ENCODE measurements around the gene TBL3. TPM values are rescaled to one million over a fixed set of nuclear protein-coding genes. Genes with fewer than 3 reads are reported as not detected.

Gene TBL3
- total RNA-seq, 1 donor from 2014 or later, result 30.8 TPM

DNA sequence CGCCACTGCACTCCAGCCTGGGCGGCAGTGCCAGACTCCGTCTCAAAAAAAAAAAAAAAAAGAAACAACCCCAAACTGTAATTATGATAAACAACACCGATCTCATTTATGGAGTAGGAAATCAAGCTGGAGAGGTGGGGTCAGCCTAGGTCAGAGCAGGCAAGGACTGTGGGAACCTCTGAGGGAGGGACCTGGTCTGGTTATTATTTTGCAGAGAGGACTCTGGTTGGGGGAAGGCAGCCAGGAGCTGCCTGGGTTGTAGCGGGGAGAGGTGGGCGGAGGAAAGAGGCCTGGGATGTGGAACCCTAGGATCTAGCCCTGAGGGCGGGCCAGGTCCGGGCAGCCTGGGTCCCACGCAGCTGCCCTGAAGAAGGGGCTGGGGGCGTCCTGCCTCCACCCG, 42.7 kb upstream of the TBL3 start:
- Mint-ChIP-seq H3K4me1 (ENCODE audit: low read depth) (peaks cover 2% of the 10 kb centered on the region), H3K27ac (no peak overlapping the region), H3K4me3 (ENCODE audit: low read depth) (peak overlapping the region; percentile 68), H3K9me3 (ENCODE audit: low read depth) (no peaks in the 10 kb centered on the region), H3K36me3 (ENCODE audit: insufficient read depth) (peaks cover 1% of the 10 kb centered on the region), H3K27me3 (peaks cover 26% of the 10 kb centered on the region)
- no peak for DNase-seq (ENCODE audit: low spot score, unreplicated experiment)
- TF ChIP-seq, protein P1, sequence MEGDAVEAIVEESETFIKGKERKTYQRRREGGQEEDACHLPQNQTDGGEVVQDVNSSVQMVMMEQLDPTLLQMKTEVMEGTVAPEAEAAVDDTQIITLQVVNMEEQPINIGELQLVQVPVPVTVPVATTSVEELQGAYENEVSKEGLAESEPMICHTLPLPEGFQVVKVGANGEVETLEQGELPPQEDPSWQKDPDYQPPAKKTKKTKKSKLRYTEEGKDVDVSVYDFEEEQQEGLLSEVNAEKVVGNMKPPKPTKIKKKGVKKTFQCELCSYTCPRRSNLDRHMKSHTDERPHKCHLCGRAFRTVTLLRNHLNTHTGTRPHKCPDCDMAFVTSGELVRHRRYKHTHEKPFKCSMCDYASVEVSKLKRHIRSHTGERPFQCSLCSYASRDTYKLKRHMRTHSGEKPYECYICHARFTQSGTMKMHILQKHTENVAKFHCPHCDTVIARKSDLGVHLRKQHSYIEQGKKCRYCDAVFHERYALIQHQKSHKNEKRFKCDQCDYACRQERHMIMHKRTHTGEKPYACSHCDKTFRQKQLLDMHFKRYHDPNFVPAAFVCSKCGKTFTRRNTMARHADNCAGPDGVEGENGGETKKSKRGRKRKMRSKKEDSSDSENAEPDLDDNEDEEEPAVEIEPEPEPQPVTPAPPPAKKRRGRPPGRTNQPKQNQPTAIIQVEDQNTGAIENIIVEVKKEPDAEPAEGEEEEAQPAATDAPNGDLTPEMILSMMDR (IDR thresholded peaks at IDR 0.05; ENCODE audit: unreplicated experiment), result no peak

DNA sequence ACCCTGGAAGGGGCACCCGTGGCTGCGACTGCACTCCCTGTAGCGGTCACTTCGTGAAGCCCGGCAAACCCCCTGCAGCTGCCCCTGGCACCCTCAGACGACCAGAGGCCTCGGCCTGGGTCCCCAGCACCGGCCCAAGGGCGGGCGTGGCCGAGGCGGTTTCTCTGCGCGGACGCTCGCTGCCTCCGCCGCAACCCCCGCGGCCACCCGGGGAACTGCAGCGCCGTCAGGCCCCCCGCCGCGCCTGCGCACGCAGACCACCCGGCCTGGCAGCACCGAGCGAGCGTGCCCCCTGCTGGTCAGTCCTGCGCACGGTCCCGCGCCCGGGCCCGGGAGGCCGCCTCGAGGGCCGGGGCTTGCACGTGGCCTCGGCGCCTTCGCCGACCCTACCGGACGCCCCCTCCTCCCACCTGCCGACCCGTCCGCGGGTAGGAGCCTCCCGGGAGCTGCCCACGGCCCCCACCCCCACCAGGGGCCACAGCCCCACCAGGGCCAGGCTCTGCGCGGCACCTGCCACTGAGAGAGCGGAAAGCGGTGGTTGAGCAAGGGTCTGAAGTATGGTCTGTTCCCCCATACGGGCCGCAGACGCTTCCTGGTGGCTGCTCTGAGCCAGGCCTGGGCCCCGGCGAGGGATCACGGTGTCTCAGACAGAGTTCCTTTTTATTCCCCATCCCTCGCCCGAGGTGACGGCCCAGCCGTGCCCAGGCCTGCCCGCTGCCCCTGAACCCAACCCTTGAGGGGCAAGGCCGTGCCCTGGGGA, 42.1 kb upstream of the TBL3 start:
- peaks cover 20% of the 10 kb centered on the region for H3K27me3 Mint-ChIP-seq
- H3K27ac Mint-ChIP-seq, result no peak overlapping the region
- peaks cover 2% of the 10 kb centered on the region for H3K4me1 Mint-ChIP-seq (ENCODE audit: low read depth)

DNA sequence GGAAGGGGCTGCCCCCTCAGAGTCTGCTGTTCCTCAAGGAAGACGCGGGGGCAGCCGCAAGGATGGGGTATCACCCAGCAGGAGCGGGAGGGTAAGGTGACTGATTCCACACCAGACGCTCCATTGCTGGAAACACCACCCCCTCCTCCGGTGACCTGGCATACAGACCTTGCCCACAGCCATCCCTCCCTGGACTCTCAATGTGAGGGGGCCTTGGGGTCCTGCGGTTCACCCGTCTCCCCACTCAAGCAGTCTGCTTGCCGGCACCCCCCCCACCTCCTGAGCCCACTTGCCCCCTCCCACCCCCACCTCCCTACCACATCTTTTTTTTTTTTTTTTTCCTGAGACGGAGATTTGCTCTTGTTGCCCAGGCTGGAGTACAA, 41.5 kb upstream of the TBL3 start:
- TF ChIP-seq, protein P1 (IDR thresholded peaks at IDR 0.05; ENCODE audit: unreplicated experiment), result no peak
- no peak for DNase-seq (ENCODE audit: low spot score, unreplicated experiment)
- H3K27me3 Mint-ChIP-seq, result peaks cover 18% of the 10 kb centered on the region
- H3K9me3 Mint-ChIP-seq (ENCODE audit: low read depth), result no peaks in the 10 kb centered on the region
- peaks cover 1% of the 10 kb centered on the region for H3K36me3 Mint-ChIP-seq (ENCODE audit: insufficient read depth)
- H3K4me3 Mint-ChIP-seq (ENCODE audit: low read depth), result no peak overlapping the region
- H3K4me1 Mint-ChIP-seq (ENCODE audit: low read depth), result peaks cover 2% of the 10 kb centered on the region
- H3K27ac Mint-ChIP-seq, result no peak overlapping the region

More for the DNA sequence above, 42.1 kb upstream of the TBL3 start:
- H3K9me3 Mint-ChIP-seq (ENCODE audit: low read depth), result no peaks in the 10 kb centered on the region
- TF ChIP-seq, protein P1 (IDR thresholded peaks at IDR 0.05; ENCODE audit: unreplicated experiment), result peak; percentile 93
- peak overlapping the region; percentile 55 for H3K4me3 Mint-ChIP-seq (ENCODE audit: low read depth)
- peaks cover 1% of the 10 kb centered on the region for H3K36me3 Mint-ChIP-seq (ENCODE audit: insufficient read depth)
- peak; percentile 96 for DNase-seq (ENCODE audit: low spot score, unreplicated experiment)

DNA sequence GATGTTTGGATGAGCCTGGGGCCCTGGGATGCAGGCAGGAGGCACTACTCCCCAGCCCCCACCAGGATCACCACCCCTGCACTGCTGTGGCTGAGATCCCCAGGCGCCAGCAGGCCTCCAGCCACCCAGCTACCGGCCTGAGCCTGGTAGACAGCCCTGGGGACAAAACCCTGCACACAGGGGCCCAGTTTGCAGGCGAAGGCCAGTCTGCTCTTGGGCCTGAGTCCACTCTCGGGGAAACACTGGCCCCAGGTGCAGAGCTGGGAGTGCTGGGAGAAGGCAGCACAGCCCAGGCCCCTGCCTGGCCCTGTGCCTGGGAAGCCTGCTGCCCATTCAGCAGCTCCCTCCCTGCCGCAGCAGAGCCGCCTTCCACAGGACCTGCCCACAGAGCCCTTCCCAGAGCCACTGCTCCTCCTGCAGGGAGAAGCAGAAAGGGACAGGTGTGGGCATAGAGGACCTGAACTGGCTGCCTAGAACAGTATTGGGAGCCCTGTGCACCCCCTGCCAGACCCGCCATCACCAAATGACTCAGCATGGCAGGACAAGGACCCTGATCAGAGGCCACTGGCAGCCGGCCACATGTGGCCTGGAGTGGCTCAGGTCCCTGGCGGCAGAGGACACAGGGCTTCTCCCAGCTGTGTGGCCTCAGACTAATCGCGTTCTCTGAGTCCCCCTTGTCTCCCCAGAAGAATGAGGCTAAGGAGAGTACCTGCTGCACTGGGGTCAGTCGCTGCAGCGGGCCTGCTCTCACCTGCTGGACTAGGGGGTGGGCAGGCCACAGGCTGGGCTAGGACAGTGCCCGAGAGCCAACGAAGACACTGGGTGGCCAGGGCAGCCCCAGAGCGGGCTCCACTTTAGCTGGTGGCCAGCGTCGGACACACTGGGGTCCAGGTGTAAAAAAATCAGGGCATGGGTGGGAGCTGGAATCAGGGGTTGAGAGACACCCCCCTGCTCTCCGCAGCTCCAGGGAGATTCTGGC, 39.5 kb upstream of the TBL3 start:
- H3K36me3 Mint-ChIP-seq (ENCODE audit: insufficient read depth), result peaks cover 2% of the 10 kb centered on the region
- H3K27ac Mint-ChIP-seq, result no peak overlapping the region
- peaks cover 2% of the 10 kb centered on the region for H3K4me1 Mint-ChIP-seq (ENCODE audit: low read depth)
- no peak overlapping the region for H3K4me3 Mint-ChIP-seq (ENCODE audit: low read depth)
- DNase-seq (ENCODE audit: low spot score, unreplicated experiment), result no peak
- H3K9me3 Mint-ChIP-seq (ENCODE audit: low read depth), result no peaks in the 10 kb centered on the region
- H3K27me3 Mint-ChIP-seq, result peaks cover 18% of the 10 kb centered on the region
- TF ChIP-seq, protein P1 (IDR thresholded peaks at IDR 0.05; ENCODE audit: unreplicated experiment), result peak; percentile 19

DNA sequence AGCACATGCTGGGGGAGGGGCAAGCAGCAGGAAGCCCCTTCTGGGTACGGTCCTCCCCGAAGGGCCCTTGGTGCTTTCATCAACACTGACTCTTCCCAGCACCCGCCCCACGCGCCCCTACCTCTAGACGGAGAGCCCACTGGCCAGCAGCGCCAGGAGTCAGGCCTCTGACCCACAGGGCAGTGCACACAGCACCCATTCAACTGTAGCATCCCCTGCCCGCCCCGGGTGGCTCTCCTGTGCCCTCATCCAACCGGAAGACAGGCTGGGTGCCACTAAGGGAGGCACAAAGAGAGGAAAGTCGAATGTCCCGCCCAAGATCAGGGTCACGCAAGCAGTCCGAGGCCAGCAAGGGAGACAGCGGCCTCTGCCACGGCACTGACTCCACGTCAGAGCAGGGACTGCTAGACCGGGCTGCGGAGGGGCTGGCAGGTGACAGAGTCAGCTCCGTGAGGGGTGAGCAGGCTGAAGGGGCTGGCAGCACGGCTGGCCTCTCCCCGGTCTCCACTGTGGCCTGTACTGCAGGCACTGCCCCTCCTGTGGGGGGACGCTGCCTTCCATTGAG, 38.7 kb upstream of the TBL3 start:
- TF ChIP-seq, protein P1 (IDR thresholded peaks at IDR 0.05; ENCODE audit: unreplicated experiment), result no peak
- no peak for DNase-seq (ENCODE audit: low spot score, unreplicated experiment)
- Mint-ChIP-seq H3K9me3 (ENCODE audit: low read depth) (no peaks in the 10 kb centered on the region), H3K27me3 (peaks cover 16% of the 10 kb centered on the region), H3K4me3 (ENCODE audit: low read depth) (no peak overlapping the region), H3K36me3 (ENCODE audit: insufficient read depth) (peaks cover 2% of the 10 kb centered on the region), H3K27ac (no peak overlapping the region), H3K4me1 (ENCODE audit: low read depth) (peaks cover 2% of the 10 kb centered on the region)

All from progenitor cell of endocrine pancreas (in vitro differentiated cells).